Measurements from ENCODE around the gene PIM3.
A peak's percentile ranks its signal among the peaks of the same experiment; 100 is the strongest.
"Not testable (repeated sequence)": the region's sequence is repeated elsewhere in the genome, so short reads cannot be mapped to it uniquely, and the experiment has no call there.

Gene PIM3

GRCh38 chr22:49968831-49969661 is 8.5 kb downstream of the PIM3 start:
- peak; percentile 64 for DNase-seq

GRCh38 chr22:49969751-49970527 is 9.4 kb downstream of the PIM3 start:
- DNase-seq, result no peak

- DNase-seq, result peak; percentile 96
Observed at GRCh38 chr22:49970528-49971231, 10.1 kb downstream of the PIM3 start.

GRCh38 chr22:49971232-49972162 is 10.9 kb downstream of the PIM3 start:
- DNase-seq, result no peak

GRCh38 chr22:49972163-49973017 is 11.8 kb downstream of the PIM3 start:
- DNase-seq, result peak; percentile 69

GRCh38 chr22:49973018-49973961 is 12.7 kb downstream of the PIM3 start:
- DNase-seq, result peak; percentile 54

GRCh38 chr22:49975543-49976389 is 15.2 kb downstream of the PIM3 start:
- DNase-seq, result peak; percentile 85

- DNase-seq, result peak; percentile 69
Observed at GRCh38 chr22:49976439-49977175, 16.0 kb downstream of the PIM3 start.

- peak; percentile 54 for DNase-seq
Observed at GRCh38 chr22:49977578-49977977, 17.0 kb downstream of the PIM3 start.

GRCh38 chr22:49979587-49980264 is 19.2 kb downstream of the PIM3 start:
- peak; percentile 61 for DNase-seq

GRCh38 chr22:49981799-49982198 is 21.2 kb downstream of the PIM3 start:
- not testable (repeated sequence) for DNase-seq

- DNase-seq, result peak; percentile 73
Observed at GRCh38 chr22:49983148-49984042, 22.8 kb downstream of the PIM3 start.

- DNase-seq, result no peak
Observed at GRCh38 chr22:49986325-49986724, 25.8 kb downstream of the PIM3 start.

GRCh38 chr22:49989826-49990225 is 29.3 kb downstream of the PIM3 start:
- not testable (repeated sequence) for DNase-seq

GRCh38 chr22:49991167-49991566 is 30.6 kb downstream of the PIM3 start:
- no peak for DNase-seq

GRCh38 chr22:49991907-49992533 is 31.4 kb downstream of the PIM3 start:
- no peak for DNase-seq

All from activated CD8-positive, alpha-beta memory T cell treated with anti-CD3 and anti-CD28 coated beads for 24 hours (primary cell).